Ascending aorta (tissue), 2 donors: ENCODE results near the gene PRKAB2. TPM values are rescaled to one million over a fixed set of nuclear protein-coding genes. Genes with fewer than 3 reads are reported as not detected.
"Not testable (repeated sequence)": the region's sequence is repeated elsewhere in the genome, so short reads cannot be mapped to it uniquely, and the experiment has no call there.

Experiments used
- DNase-seq, 2 donors: peaks; one replicate each; pipeline ENCODE4 v3.0.0-alpha.2; 2019; ENCODE audit warnings: low spot score in 2 of 2
- H3K27ac ChIP-seq, 2 donors: fragments of 200-600 bp; sonication (generic); one replicate each; pipeline ENCODE4 v1.5.1; 2016 to 2017; ENCODE audit warnings: mild to moderate bottlenecking in 1 of 2
- H3K27me3 ChIP-seq: fragments of 200-600 bp; sonication (generic); one replicate; pipeline ENCODE4 v1.5.1; 2017
- H3K36me3 ChIP-seq, 2 donors: fragments of 200-600 bp; sonication (generic); one replicate each; pipeline ENCODE4 v1.5.1; 2016
- H3K4me1 ChIP-seq, 2 donors: fragments of 200-600 bp; sonication (generic); one replicate each; pipeline ENCODE4 v1.5.1; 2016 to 2017; ENCODE audit warnings: mild to moderate bottlenecking in 1 of 2
- H3K4me3 ChIP-seq, 2 donors: fragments of 200-600 bp; sonication (generic); one replicate each; pipeline ENCODE4 v1.5.1; 2016 to 2017; ENCODE audit warnings: mild to moderate bottlenecking in 1 of 2
- H3K9me3 ChIP-seq, 2 donors: fragments of 200-600 bp; sonication (generic); one replicate each; pipeline ENCODE4 v1.5.1; 2016
- intact Hi-C: fragments of 100-400 bp; cut with DNase I; formaldehyde crosslinking; loops from one replicate; pipeline ENCODE4 v1.15.1; 2023
- total RNA-seq: library from RNA; depleted of rRNA; stranded (reverse); fragments of >200 nt; gene quantifications from one replicate; pipeline ENCODE4 v1.1.0, GENCODE V29; 2016
- TF ChIP-seq, protein P1 (sequence below), 3 experiments: fragments of 200-600 bp in 2 of 3; fragments of 450-650 bp in 1 of 3; sonication (generic) in 2 of 3; IDR thresholded peaks; one replicate each; pipeline ENCODE4 v1.5.1; 2016 to 2019; ENCODE audit warnings: antibody characterized with exemption in 3 of 3, mild to moderate bottlenecking in 1 of 3, moderate library complexity in 1 of 3

Gene PRKAB2
- total RNA-seq, 1 donor from 2014 or later: 15.4 TPM

DNA sequence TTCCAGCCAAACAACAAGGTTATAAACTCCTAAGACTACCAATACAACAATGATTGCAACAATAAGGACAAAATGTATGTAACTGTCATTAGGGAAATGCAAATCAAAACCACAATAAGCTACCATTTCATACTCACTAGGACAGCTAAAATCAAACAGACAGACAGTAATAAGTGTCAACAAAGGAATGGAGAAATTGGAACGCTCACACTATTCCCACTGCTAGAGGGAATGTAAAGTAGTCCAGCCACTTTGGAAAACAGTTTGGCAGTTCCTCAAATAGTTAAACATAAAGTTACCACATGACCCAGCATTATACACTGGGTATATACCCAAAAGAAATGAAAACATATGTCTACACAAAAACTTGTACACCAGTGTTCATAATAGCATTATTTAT lies 9.3 kb downstream of the PRKAB2 start:
- intact Hi-C loops: no loop called here
- TF ChIP-seq, protein P1, sequence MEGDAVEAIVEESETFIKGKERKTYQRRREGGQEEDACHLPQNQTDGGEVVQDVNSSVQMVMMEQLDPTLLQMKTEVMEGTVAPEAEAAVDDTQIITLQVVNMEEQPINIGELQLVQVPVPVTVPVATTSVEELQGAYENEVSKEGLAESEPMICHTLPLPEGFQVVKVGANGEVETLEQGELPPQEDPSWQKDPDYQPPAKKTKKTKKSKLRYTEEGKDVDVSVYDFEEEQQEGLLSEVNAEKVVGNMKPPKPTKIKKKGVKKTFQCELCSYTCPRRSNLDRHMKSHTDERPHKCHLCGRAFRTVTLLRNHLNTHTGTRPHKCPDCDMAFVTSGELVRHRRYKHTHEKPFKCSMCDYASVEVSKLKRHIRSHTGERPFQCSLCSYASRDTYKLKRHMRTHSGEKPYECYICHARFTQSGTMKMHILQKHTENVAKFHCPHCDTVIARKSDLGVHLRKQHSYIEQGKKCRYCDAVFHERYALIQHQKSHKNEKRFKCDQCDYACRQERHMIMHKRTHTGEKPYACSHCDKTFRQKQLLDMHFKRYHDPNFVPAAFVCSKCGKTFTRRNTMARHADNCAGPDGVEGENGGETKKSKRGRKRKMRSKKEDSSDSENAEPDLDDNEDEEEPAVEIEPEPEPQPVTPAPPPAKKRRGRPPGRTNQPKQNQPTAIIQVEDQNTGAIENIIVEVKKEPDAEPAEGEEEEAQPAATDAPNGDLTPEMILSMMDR (IDR thresholded peaks at IDR 0.05): no peak
- H3K4me1 ChIP-seq: no peaks in the 10 kb centered on the region
- no peak overlapping the region for H3K4me3 ChIP-seq
- no peak overlapping the region for H3K27ac ChIP-seq
- H3K27me3 ChIP-seq: no peaks in the 10 kb centered on the region
- H3K9me3 ChIP-seq: no peaks in the 10 kb centered on the region
- no peak for DNase-seq
- peaks cover 47 to 79% of the 10 kb centered on the region in 2 donors for H3K36me3 ChIP-seq

DNA sequence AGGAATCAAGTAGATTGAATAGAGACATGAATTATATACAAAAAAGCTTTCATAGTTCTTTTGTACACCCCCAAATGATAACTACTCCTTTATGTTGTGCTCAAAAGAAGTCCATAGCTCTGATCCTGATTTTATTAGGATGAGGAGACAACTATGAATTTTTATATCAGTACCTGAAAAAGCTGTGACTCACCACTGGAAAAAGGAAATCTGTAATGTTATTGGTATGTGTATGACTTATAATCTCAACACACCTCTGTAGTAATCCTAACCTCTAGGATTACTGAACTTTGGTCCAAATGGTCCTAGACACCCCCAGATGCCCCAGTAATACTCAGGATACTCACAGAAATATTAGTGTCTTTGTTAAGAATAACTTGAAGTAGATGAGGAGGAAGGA lies 10.2 kb downstream of the PRKAB2 start:
- TF ChIP-seq, protein P1 (IDR thresholded peaks at IDR 0.05): no peak
- intact Hi-C loops: no loop called here
- Histone ChIP-seq H3K9me3 (no peaks in the 10 kb centered on the region), H3K27me3 (no peaks in the 10 kb centered on the region), H3K27ac (no peak overlapping the region), H3K4me1 (no peaks in the 10 kb centered on the region), H3K4me3 (no peak overlapping the region), H3K36me3 (peaks cover 55 to 88% of the 10 kb centered on the region in 2 donors)
- no peak for DNase-seq

DNA sequence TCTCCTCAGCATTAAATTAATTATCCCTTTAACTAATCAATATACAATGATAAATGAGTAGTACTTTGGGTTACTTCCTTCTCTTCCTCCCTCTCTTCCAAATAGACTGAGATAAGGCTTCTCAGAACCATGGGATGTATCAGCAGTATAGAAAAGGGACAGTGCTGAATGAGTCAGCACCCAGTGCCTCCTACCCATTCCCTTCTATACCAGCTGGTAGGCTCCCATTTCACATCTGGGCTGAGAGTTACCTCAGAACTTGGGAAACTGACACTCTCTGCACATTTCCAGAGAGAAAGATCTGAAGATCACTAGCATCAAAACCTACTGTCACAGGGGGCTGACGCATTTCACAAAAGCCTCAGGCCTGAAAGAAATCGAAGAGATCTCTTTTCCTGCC lies 15.2 kb downstream of the PRKAB2 start:
- H3K9me3 ChIP-seq, H3K27me3 ChIP-seq, H3K27ac ChIP-seq, H3K4me1 ChIP-seq, H3K4me3 ChIP-seq, intact Hi-C loops, DNase-seq: not testable (repeated sequence)
- peaks cover 57 to 70% of the 10 kb centered on the region in 2 donors for H3K36me3 ChIP-seq

DNA sequence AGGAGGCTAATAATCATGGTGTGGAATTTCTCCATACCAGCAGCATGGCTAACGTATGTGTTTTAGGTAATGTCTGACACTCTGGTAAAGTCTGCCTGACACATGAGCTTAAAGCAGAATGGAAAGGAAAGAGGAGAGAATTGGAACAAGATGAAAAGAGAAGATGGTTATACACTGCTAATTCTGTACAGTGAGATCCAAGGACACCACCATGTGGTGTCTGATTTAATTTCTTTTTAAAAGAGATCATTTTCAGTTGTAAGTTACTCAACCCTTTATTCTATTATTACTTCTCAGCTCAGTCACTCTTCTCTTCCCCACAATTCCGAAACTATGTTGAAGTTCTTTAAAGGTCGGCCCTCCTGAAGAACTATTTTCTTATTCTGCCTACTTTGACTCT lies 15.6 kb downstream of the PRKAB2 start:
- H3K27ac ChIP-seq: no peak overlapping the region
- TF ChIP-seq, protein P1 (IDR thresholded peaks at IDR 0.05): no peak
- no peaks in the 10 kb centered on the region for H3K27me3 ChIP-seq
- no peaks in the 10 kb centered on the region for H3K9me3 ChIP-seq
- DNase-seq: no peak
- no peaks in the 10 kb centered on the region for H3K4me1 ChIP-seq
- no peak overlapping the region for H3K4me3 ChIP-seq
- intact Hi-C loops: no loop called here
- peaks cover 54 to 65% of the 10 kb centered on the region in 2 donors for H3K36me3 ChIP-seq

DNA sequence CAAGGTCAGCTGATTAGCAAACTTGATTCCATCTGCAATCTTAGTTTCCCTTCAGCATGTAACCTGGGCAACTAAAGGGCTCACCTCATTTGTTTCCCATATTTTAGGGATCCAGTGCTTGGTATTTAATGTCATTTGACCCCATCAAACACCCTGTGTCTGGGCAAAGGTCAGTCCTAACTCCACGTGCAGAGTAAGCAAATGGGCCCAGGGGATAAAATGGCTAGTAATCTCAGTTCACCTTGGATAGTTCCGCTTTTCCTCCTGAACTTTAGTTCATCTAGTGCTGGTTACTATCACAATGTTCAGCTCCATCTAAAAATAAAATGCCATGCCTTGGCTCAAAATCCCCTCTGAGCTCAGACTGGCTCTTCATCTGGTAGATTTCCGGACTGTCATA lies 19.5 kb downstream of the PRKAB2 start:
- H3K9me3 ChIP-seq: no peaks in the 10 kb centered on the region

DNA sequence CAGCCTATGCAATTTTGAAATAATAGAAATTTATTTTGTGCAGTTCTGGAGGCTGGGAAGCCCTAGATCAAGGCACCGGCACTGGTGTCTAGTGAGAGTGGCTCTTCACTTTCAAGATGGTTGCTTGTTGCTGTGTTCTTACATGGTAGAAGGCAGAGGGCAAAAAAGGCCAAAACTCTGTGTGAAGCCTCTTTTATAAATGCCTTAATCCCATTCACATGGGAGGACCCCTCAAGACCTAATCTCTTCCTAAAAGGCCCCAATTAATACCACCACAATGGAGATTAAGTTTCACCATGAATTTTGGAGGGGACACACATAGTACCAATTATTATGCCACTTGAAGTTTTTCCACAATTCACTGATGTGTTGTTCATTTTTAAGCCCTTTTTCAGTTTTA lies 21.0 kb downstream of the PRKAB2 start:
- TF ChIP-seq, protein P1 (IDR thresholded peaks at IDR 0.05): no peak
- Histone ChIP-seq H3K4me1 (no peaks in the 10 kb centered on the region), H3K4me3 (no peak overlapping the region), H3K36me3 (peaks cover 15 to 21% of the 10 kb centered on the region in 2 donors), H3K27ac (no peak overlapping the region), H3K27me3 (no peaks in the 10 kb centered on the region), H3K9me3 (no peaks in the 10 kb centered on the region)
- DNase-seq: no peak
- intact Hi-C loops: no loop called here

More for the DNA sequence above, 19.5 kb downstream of the PRKAB2 start:
- no peak for DNase-seq
- H3K27me3 ChIP-seq: no peaks in the 10 kb centered on the region
- H3K4me1 ChIP-seq: no peaks in the 10 kb centered on the region
- H3K4me3 ChIP-seq: no peak overlapping the region
- peaks cover 20 to 27% of the 10 kb centered on the region in 2 donors for H3K36me3 ChIP-seq
- intact Hi-C loops: no loop called here
- TF ChIP-seq, protein P1 (IDR thresholded peaks at IDR 0.05): no peak
- no peak overlapping the region for H3K27ac ChIP-seq
